Non-pigmented ciliary epithelial cell (primary cell): ENCODE results near the gene FSTL4.

Experiments used
- DNase-seq: peaks from one replicate; pipeline ENCODE4 v3.0.0-alpha.2; 2010; ENCODE audit warnings: low read depth

Gene FSTL4

GRCh38 chr5:133610489-133611356 is 1.6 kb downstream of the FSTL4 start:
- no peak for DNase-seq

GRCh38 chr5:133607451-133607850 is 4.9 kb downstream of the FSTL4 start:
- DNase-seq, result no peak

GRCh38 chr5:133606835-133607234 is 5.5 kb downstream of the FSTL4 start:
- no peak for DNase-seq

- no peak for DNase-seq
These were observed 7.0 kb downstream of the FSTL4 start for GRCh38 chr5:133605323-133605722.

GRCh38 chr5:133603711-133604110 is 8.6 kb downstream of the FSTL4 start:
- DNase-seq, result no peak

GRCh38 chr5:133602835-133603380 is 9.4 kb downstream of the FSTL4 start:
- DNase-seq, result no peak

DNA sequence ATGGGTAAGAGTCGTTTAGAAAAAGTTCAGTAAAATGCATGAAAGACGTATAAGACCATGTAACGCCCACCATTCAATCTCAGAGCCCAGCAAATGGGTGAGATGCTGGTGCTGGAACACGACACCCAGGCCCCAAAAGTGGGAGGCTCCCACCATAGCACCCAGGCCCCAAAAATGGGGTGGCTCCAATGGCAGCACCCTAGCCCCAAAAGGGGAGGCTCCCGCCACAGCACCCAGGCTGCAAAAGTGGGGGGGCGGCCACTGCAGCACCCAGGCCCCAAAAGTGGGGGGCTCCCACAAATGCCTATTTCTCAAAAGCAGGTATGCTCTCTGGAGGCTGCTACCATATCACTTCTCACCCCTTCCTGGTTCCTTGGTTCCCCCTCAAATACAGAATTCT is 12.7 kb downstream of the FSTL4 start:
- DNase-seq, result no peak

DNA sequence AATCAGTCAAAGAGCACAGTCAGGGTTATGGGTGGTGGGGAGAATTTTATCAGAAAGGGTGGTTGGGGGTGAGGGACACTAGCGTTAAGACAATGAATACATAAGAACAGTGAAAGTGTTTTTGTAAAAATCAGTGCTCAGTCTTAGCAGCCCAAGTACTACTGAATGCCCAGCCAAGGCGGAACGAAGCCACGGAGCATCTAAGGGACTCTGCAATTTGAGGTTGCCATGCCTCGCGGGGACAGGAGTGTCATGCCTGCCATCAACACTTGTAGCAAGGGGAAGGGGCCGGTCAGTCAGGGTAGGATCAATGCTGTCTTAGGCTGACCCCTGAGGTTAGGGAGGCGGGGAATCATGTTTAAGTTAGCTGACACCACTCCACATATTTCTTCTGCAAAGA is 13.3 kb downstream of the FSTL4 start:
- DNase-seq, result no peak

- no peak for DNase-seq
These were observed 16.3 kb downstream of the FSTL4 start for GRCh38 chr5:133596049-133596448.

DNA sequence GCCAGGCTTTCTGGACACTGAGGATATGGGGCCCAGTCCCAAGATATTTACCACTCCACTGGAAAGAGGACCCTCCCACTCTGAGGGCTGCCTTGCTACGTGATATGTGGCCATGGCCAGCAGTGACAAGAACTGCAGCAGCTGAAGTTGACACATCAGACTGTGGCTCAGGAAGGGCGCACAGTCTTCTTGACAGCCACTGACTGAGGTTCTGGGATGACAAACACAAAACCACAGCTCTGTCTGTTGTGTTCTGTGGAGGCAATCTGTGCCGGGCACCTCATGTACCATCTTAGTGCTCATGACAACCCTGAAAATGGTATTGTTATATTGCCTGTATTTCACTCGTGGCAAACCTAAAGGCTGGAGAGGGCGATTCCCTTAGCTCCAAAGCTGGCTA is 16.9 kb downstream of the FSTL4 start:
- no peak for DNase-seq

DNA sequence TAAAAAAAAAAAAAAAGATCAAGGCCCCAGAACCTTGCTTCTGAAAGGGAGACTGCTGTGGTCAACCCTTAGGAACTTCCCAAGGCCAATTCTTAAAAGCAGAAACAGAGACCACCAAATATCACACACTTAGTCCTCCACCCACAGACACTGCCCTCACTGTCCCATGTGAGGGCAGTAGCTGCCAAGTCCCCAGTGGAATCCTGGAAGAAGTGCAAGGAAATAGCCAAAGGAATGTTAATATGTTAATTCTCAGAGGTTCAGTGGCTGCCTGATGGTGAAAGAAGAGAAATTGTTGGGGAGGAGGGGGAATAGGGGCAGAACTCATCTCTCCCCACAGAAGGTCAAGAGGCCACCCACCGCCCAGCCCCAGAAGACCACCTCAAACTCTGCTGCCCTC is 23.1 kb downstream of the FSTL4 start:
- no peak for DNase-seq

DNA sequence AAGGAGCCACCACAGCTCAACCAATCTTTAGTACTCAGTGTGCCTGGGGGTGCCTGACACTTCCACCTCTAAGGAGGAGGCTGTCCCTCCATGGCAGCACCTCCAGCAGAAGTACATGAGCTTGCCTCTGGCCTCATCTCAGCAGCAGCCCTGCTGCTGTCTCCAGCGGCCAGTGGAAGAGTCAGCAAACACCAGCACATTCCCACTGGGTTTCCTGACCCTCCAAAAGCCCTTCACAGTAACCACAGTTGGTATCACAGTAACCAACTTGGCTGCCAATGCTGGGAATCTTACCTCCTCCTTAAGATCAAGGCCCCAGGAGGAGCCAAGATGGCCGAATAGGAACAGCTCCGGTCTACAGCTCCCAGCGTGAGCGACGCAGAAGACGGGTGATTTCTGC is 29.4 kb downstream of the FSTL4 start:
- no peak for DNase-seq

GRCh38 chr5:133581918-133582317 is 30.4 kb downstream of the FSTL4 start:
- DNase-seq, result no peak

DNA sequence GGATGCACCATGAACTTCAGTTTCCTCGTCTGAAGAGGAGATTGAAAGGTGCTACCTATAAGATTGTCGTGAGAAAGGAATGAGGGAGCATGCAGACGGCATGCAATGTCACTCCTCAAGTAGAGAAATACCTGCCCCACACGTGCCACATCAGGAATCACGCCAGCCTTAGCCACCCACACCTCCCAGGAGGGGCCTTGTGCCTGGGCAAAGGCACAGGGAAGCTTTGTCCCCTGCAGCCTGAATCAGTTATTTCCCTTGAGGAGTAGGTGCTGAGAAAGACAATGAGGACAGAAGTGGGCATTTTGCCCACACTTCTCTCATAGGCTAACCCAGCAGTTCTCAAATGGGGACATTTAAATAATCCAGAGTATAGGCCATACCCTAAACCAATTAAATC is 31.0 kb downstream of the FSTL4 start:
- DNase-seq, result no peak

DNA sequence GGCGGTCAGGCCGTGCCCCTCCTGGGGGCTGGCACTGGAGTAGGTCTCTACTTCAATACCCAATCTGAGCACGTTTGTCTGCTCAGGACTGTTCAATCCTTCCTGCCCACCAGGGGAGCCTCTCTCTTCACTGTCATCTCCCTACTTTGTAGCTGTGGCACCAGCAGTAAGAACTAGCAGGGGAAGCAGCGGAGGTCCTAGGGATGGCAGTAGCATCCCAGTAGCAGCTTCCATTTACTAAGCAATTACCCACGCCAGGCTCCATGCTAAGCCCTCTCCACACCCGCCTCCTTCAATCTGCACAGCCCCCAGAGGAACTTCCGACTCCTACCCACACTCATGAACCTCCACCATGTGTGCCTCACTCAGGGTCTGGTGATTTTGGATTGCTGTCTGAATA is 31.7 kb downstream of the FSTL4 start:
- no peak for DNase-seq

GRCh38 chr5:133579766-133580165 is 32.6 kb downstream of the FSTL4 start:
- no peak for DNase-seq

- DNase-seq, result no peak
These were observed 43.0 kb downstream of the FSTL4 start for GRCh38 chr5:133569347-133569746.

GRCh38 chr5:133565993-133566392 is 46.3 kb downstream of the FSTL4 start:
- no peak for DNase-seq

- no peak for DNase-seq
These were observed 47.3 kb downstream of the FSTL4 start for GRCh38 chr5:133564921-133565565.

DNA sequence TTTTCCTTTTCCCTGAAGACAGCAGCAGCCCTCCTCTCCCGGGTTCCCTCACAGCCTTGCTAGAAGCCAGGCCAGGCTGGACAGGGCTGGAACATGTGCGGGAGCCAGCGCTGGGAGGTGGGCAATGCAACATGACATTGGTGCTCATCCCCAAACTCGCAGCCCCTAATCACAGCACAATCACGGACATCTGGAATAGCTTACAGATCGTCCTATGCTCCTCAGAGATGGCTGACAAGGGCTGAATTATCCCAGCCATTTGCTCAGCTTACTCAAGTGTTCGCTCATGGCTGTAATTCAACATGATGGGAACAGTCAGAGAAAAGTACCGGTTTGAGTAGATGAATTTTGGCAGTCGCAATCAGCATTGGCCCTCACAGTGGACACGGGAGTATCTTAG is 49.8 kb downstream of the FSTL4 start:
- DNase-seq, result no peak

- no peak for DNase-seq
These were observed 52.4 kb downstream of the FSTL4 start for GRCh38 chr5:133559960-133560359.

DNA sequence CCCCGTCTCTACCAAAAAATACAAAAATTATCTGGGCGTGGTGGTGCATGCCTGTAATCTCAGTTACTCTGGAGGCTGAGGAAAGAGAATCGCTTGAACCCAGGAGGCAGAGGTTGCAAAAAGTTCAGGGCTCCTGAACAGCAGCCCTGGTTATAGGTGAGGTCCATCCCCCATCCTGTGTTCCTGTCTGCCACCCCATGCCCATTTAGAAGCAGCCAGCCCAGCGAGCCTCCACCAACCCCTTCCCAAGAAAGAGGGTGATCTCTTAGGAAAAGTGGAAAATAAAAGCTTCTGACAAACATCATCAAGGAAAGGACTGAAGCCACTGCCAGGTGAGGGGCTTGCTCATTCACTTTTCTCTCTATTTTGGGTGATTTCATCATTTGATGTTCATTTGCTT is 55.8 kb downstream of the FSTL4 start:
- DNase-seq, result no peak

- no peak for DNase-seq
These were observed 58.1 kb downstream of the FSTL4 start for GRCh38 chr5:133554279-133554678.
